HepG2 (cell line): ENCODE measurements around the gene U2AF1L4. TPM values are rescaled to one million over a fixed set of nuclear protein-coding genes. Genes with fewer than 3 reads are reported as not detected.
A peak's percentile ranks its signal among the peaks of the same experiment; 100 is the strongest.

ENCODE experiments used
- AGO1 ChIP-seq: fragments of 200-400 bp; formaldehyde crosslinking; IDR thresholded peaks from 2 replicates; pipeline ENCODE4 v1.6.1; 2017; ENCODE audit warnings: mild to moderate bottlenecking, low read depth, low read length, moderate library complexity; ENCODE audit not compliant: poor library complexity, severe bottlenecking
- ASH2L ChIP-seq: fragments of 300-600, 200-600 bp; sonication (generic); IDR thresholded peaks from 2 replicates; pipeline ENCODE4 v1.7.0; 2017; ENCODE audit warnings: low read depth, mild to moderate bottlenecking, moderate library complexity, mixed read lengths, low read length; ENCODE audit not compliant: insufficient read length
- NFKB2 ChIP-seq: sonication (generic); formaldehyde crosslinking; IDR thresholded peaks from 2 replicates; pipeline ENCODE4 v1.4.0; 2020; ENCODE audit warnings: missing genetic modification reagents, borderline replicate concordance
- NKX3-1 ChIP-seq: sonication (generic); formaldehyde crosslinking; IDR thresholded peaks from 2 replicates; pipeline ENCODE4 v1.5.0; 2020; ENCODE audit warnings: missing genetic modification reagents
- RBM22 ChIP-seq: fragments of 200-400 bp; formaldehyde crosslinking; optimal IDR thresholded peaks from 2 replicates; pipeline ENCODE3; 2017; ENCODE audit warnings: mild to moderate bottlenecking, low read length, moderate library complexity
- RFX1 ChIP-seq: fragments of 450-650 bp; IDR thresholded peaks from 2 replicates; pipeline ENCODE4 v1.6.1; 2017
- SAP130 ChIP-seq: IDR thresholded peaks from 2 replicates; pipeline ENCODE4 v1.6.1; 2016; ENCODE audit warnings: low read depth
- SMAD3 ChIP-seq: sonication (generic); formaldehyde crosslinking; IDR thresholded peaks from 2 replicates; pipeline ENCODE4 v1.4.0; 2020; ENCODE audit warnings: missing genetic modification reagents
- SMARCE1 ChIP-seq: fragments of 450-650 bp; IDR thresholded peaks from 2 replicates; pipeline ENCODE4 v1.6.1; 2017; ENCODE audit warnings: borderline replicate concordance
- SNAPC2 ChIP-seq: sonication (generic); formaldehyde crosslinking; IDR thresholded peaks from 2 replicates; pipeline ENCODE4 v1.8.1; 2022; ENCODE audit warnings: mild to moderate bottlenecking, missing genetic modification reagents
- ZNF512 ChIP-seq: sonication (generic); formaldehyde crosslinking; IDR thresholded peaks from 2 replicates; pipeline ENCODE4 v1.4.0; 2020; ENCODE audit warnings: mild to moderate bottlenecking, missing genetic modification reagents
- ZNF530 ChIP-seq: sonication (generic); formaldehyde crosslinking; IDR thresholded peaks from 2 replicates; pipeline ENCODE4 v1.5.0; 2020; ENCODE audit warnings: low read depth, mild to moderate bottlenecking, missing genetic modification reagents
- ZNF543 ChIP-seq: sonication (generic); formaldehyde crosslinking; IDR thresholded peaks from 2 replicates; pipeline ENCODE4 v1.4.0; 2020; ENCODE audit warnings: mild to moderate bottlenecking, missing genetic modification reagents
- ZNF646 ChIP-seq: sonication (generic); formaldehyde crosslinking; IDR thresholded peaks from 2 replicates; pipeline ENCODE4 v1.9.0; 2021; ENCODE audit warnings: mild to moderate bottlenecking, missing genetic modification reagents
- ZNF710 ChIP-seq: sonication (generic); formaldehyde crosslinking; IDR thresholded peaks from 2 replicates; pipeline ENCODE4 v1.5.0; 2020; ENCODE audit warnings: mild to moderate bottlenecking, missing genetic modification reagents, borderline replicate concordance
- polyA plus RNA-seq, 8 experiments: library from polyadenylated mRNA; depleted of rRNA in 3 of 8; stranded (reverse) in 7 of 8; unstranded in 1 of 8; fragments of >200 nt; fragmentation: Illumina TruSeq in 4 of 8; extraction: Trizol in 4 of 8; gene quantifications; 2 replicates each; pipeline versions ENCODE4 v1.2.1 to v1.2.3, GENCODE V29; 2011 to 2016; ENCODE audit warnings: low read depth in 4 of 8, missing spikeins in 1 of 8, mixed read lengths in 1 of 8; ENCODE audit not compliant: insufficient read depth in 1 of 8
- total RNA-seq, 5 experiments: library from RNA; depleted of rRNA; stranded (reverse); fragments of >200 nt; fragmentation: Illumina TruSeq; extraction: Trizol; gene quantifications; 2 replicates each; pipeline ENCODE4 v1.2.3, GENCODE V29; 2016; ENCODE audit warnings: low read depth in 1 of 5
- TF ChIP-seq, protein P1 (sequence below): sonication (generic); formaldehyde crosslinking; IDR thresholded peaks from 2 replicates; pipeline ENCODE4 v1.4.0; 2020; ENCODE audit warnings: missing genetic modification reagents, borderline replicate concordance

U2AF1L4 gene
- total and polyA plus RNA-seq, 2 of the 13 experiments (the other 11 are each of a cell fraction or from before 2014, with no cell fraction given): 7.9 to 15.4 TPM

GRCh38 chr19:35757749-35758608 is 12.8 kb upstream of the U2AF1L4 start, which contains the start of gene PROSER3 (continued):
- peak; percentile 93 for TF ChIP-seq AGO1
- no peak for TF ChIP-seq ZNF710 (CRISPR knock-in tag)
- TF ChIP-seq SMARCE1: no peak
- no peak for TF ChIP-seq ZNF543 (CRISPR knock-in tag)
- no peak for TF ChIP-seq ZNF646 (CRISPR knock-in tag)
- TF ChIP-seq NFKB2 (CRISPR knock-in tag): no peak
- no peak for TF ChIP-seq SNAPC2 (CRISPR knock-in tag)
- TF ChIP-seq SAP130 (CRISPR knock-in tag): peak; percentile 87
- TF ChIP-seq ASH2L: peak; percentile 55
- peak; percentile 55 for TF ChIP-seq RBM22
- TF ChIP-seq, protein P1, sequence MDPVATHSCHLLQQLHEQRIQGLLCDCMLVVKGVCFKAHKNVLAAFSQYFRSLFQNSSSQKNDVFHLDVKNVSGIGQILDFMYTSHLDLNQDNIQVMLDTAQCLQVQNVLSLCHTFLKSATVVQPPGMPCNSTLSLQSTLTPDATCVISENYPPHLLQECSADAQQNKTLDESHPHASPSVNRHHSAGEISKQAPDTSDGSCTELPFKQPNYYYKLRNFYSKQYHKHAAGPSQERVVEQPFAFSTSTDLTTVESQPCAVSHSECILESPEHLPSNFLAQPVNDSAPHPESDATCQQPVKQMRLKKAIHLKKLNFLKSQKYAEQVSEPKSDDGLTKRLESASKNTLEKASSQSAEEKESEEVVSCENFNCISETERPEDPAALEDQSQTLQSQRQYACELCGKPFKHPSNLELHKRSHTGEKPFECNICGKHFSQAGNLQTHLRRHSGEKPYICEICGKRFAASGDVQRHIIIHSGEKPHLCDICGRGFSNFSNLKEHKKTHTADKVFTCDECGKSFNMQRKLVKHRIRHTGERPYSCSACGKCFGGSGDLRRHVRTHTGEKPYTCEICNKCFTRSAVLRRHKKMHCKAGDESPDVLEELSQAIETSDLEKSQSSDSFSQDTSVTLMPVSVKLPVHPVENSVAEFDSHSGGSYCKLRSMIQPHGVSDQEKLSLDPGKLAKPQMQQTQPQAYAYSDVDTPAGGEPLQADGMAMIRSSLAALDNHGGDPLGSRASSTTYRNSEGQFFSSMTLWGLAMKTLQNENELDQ (CRISPR knock-in tag): no peak
- TF ChIP-seq SMAD3 (CRISPR knock-in tag): peak; percentile 24; the same call in 1 of the 2 replicates
- 0 out of 2 replicates have a peak, but pooled peaks have one; percentile 47 for TF ChIP-seq NKX3-1 (CRISPR knock-in tag)
- no peak for TF ChIP-seq ZNF530 (CRISPR knock-in tag)
- TF ChIP-seq ZNF512: no peak
- peak; percentile 95 for TF ChIP-seq RFX1
